GM23248 (cell line): ENCODE measurements around the gene PVR.

Experiments used
- EZH2 ChIP-seq: fragments of 200-600 bp; sonication (generic); IDR thresholded peaks from 2 replicates; pipeline ENCODE4 v1.6.1; 2018; ENCODE audit warnings: antibody characterized with exemption, mild to moderate bottlenecking; ENCODE audit not compliant: insufficient read depth, poor library complexity, severe bottlenecking
- EZH2phosphoT487 ChIP-seq: fragments of 200-600 bp; sonication (generic); IDR thresholded peaks from 2 replicates; pipeline ENCODE4 v1.6.1; 2018; ENCODE audit warnings: antibody characterized with exemption, moderate library complexity, mild to moderate bottlenecking, low read depth; ENCODE audit not compliant: insufficient read depth

- no peak for TF ChIP-seq EZH2
- TF ChIP-seq EZH2phosphoT487: no peak
Measured at GRCh38 chr19:44614313-44614712, 29.4 kb upstream of the PVR start.
